Measurements from ENCODE around the gene CEP164. TPM values are rescaled to one million over a fixed set of nuclear protein-coding genes. Genes with fewer than 3 reads are reported as not detected.

Gene CEP164
- total RNA-seq, 1 donor from 2014 or later: 21.6 TPM

DNA sequence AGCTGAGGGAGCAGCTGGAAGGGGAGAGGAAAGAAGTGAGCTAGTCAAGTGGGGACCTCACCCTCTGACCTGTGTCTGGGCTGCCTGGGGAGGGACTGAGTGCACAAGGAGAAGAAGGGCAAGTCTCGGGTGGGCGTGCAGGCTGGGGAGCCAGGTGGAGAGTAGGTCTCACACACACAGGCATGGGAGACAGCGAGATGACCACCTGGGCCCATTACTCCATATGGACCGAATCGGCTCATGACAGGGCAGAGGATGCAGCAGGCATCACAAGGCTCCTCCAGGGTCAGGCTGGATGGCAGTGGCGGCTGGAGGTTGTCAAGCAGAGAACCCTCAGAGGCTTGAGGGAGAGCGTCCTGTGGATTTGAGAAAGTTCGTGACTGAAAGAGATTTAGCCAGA, 63.5 kb downstream of the CEP164 start:
- TF ChIP-seq POLR2AphosphoS5 (IDR thresholded peaks at IDR 0.05; ENCODE audit: insufficient read depth in 1 of 2, low read depth in 1 of 2) (no peak), POLR2A (IDR thresholded peaks at IDR 0.05) (no peak), CTCF (IDR thresholded peaks at IDR 0.05) (no peak)
- Histone ChIP-seq H3K36me3 (peaks cover 0 to 74% of the 10 kb centered on the region in 2 donors), H3K9me3 (no peaks in the 10 kb centered on the region), H3K27me3 (no peaks in the 10 kb centered on the region), H3K4me1 (no peaks in the 10 kb centered on the region), H3K27ac (no peak overlapping the region), H3K4me3 (no peak overlapping the region)
- no peak for DNase-seq (ENCODE audit: extremely low spot score in 2 of 2)
- intact Hi-C loops (cut with DNase I): no loop called here

GRCh38 chr11:117392001-117392690, 64.5 kb downstream of the CEP164 start:
- Histone ChIP-seq H3K4me3 (no peak overlapping the region), H3K9me3 (no peaks in the 10 kb centered on the region), H3K27ac (no peak overlapping the region), H3K4me1 (no peaks in the 10 kb centered on the region), H3K36me3 (peaks cover 0 to 76% of the 10 kb centered on the region in 2 donors), H3K27me3 (no peaks in the 10 kb centered on the region)
- TF ChIP-seq POLR2AphosphoS5 (IDR thresholded peaks at IDR 0.05; ENCODE audit: insufficient read depth in 1 of 2, low read depth in 1 of 2) (no peak), POLR2A (IDR thresholded peaks at IDR 0.05) (no peak), CTCF (IDR thresholded peaks at IDR 0.05) (no peak)
- intact Hi-C loops (cut with DNase I): no loop called here
- no peak for DNase-seq (ENCODE audit: extremely low spot score in 2 of 2)

DNA sequence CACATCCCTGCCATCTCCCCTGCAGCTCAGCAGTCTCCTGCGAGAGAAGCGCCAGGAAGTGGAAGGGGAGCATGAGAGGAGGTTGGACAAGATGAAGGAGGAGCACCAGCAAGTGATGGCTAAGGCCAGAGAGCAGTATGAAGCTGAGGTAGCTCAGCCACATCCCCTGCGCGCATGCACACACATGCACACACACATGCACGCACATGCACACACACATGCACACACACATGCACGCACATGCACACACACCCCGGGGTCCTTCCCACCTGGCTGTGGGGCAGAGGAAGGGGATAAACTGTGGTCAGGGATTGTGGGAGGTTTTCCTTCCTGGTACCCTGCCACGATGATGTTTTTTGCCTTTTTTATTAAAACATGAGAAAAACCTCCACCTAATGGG, 65.3 kb downstream of the CEP164 start:
- intact Hi-C loops (cut with DNase I): no loop called here
- Histone ChIP-seq H3K27ac (no peak overlapping the region), H3K4me3 (no peak overlapping the region), H3K4me1 (no peaks in the 10 kb centered on the region), H3K27me3 (no peaks in the 10 kb centered on the region), H3K9me3 (no peaks in the 10 kb centered on the region), H3K36me3 (peaks cover 0 to 76% of the 10 kb centered on the region in 2 donors)
- TF ChIP-seq CTCF (IDR thresholded peaks at IDR 0.05) (no peak), POLR2A (IDR thresholded peaks at IDR 0.05) (no peak), POLR2AphosphoS5 (IDR thresholded peaks at IDR 0.05; ENCODE audit: insufficient read depth in 1 of 2, low read depth in 1 of 2) (no peak)
- DNase-seq (ENCODE audit: extremely low spot score in 2 of 2): no peak

DNA sequence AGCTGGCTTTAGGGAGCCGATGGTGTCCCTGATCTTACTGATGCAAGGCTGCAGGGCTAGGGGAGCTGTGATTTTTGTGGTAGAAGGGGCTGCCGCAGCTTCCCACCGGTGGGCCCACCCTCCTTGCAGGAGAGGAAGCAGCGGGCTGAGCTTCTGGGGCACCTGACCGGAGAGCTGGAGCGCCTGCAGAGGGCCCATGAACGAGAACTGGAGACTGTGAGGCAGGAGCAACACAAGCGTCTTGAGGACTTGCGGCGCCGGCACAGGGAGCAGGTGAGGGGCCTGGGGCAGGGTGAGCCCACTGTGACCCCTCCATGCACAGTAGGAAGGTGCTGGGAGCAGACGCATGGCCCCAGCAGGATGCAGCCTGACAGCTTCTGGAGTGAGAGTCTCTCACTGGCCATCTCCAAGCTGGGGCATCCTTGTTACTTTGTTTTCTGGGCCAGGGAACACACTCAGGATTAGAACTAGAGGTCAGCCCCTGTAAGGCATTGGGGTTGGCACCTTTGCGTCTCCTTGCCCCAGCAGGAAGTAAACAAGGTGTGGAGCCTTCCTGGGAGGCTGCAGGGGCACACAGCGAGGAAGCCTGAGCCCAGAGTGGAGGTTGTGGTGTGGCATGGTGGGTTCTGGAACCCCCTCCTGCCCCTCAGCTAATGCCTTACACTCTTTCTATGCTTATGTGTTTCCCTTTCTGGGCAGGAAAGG, 66.7 kb downstream of the CEP164 start:
- intact Hi-C loops (cut with DNase I): no loop called here
- Histone ChIP-seq H3K4me3 (no peak overlapping the region), H3K27me3 (no peaks in the 10 kb centered on the region), H3K27ac (no peak overlapping the region), H3K9me3 (no peaks in the 10 kb centered on the region), H3K4me1 (no peaks in the 10 kb centered on the region), H3K36me3 (peaks cover 0 to 87% of the 10 kb centered on the region in 2 donors)
- no peak for TF ChIP-seq POLR2AphosphoS5 (IDR thresholded peaks at IDR 0.05; ENCODE audit: insufficient read depth in 1 of 2, low read depth in 1 of 2)
- no peak for TF ChIP-seq POLR2A (IDR thresholded peaks at IDR 0.05)
- DNase-seq (ENCODE audit: extremely low spot score in 2 of 2): no peak

- no peak overlapping the region for H3K27ac ChIP-seq
- no peaks in the 10 kb centered on the region for H3K4me1 ChIP-seq
- no peak overlapping the region for H3K4me3 ChIP-seq
- H3K36me3 ChIP-seq: peaks cover 0 to 85% of the 10 kb centered on the region in 2 donors
- no peaks in the 10 kb centered on the region for H3K27me3 ChIP-seq
- intact Hi-C loops (cut with DNase I): no loop called here
- H3K9me3 ChIP-seq: no peaks in the 10 kb centered on the region
- DNase-seq (ENCODE audit: extremely low spot score in 2 of 2): no peak
- TF ChIP-seq CTCF (IDR thresholded peaks at IDR 0.05) (no peak), POLR2A (IDR thresholded peaks at IDR 0.05) (no peak), POLR2AphosphoS5 (IDR thresholded peaks at IDR 0.05; ENCODE audit: insufficient read depth in 1 of 2, low read depth in 1 of 2) (no peak)
Measured at GRCh38 chr11:117395476-117395875, 67.8 kb downstream of the CEP164 start.

Measured in vagina (tissue), 2 donors.